Mesenchymal stem cell (in vitro differentiated cells and primary cell): ENCODE measurements around the gene CCDC188.

Source experiments
- DNase-seq: peaks from one replicate; pipeline ENCODE4 v3.0.0-alpha.2; 2013
- H2AFZ ChIP-seq: one replicate; pipeline ENCODE4 v1.6.1; 2013; ENCODE audit warnings: low read depth, mild to moderate bottlenecking, control low read depth, inconsistent platforms, low read length, moderate library complexity
- H2AK5ac ChIP-seq: 2 replicates; pipeline ENCODE4 v1.6.1; 2013; ENCODE audit warnings: low read length, moderate library complexity, mild to moderate bottlenecking, inconsistent platforms; ENCODE audit not compliant: severe bottlenecking
- H2BK120ac ChIP-seq: one replicate; pipeline ENCODE4 v1.6.1; 2013; ENCODE audit warnings: low read depth, mild to moderate bottlenecking, inconsistent platforms, low read length, moderate library complexity
- H2BK12ac ChIP-seq, 2 experiments: one replicate each; pipeline ENCODE4 v1.6.1; 2013; ENCODE audit warnings: inconsistent platforms in 2 of 2, low read length in 2 of 2, mild to moderate bottlenecking in 2 of 2, moderate library complexity in 2 of 2, control low read depth in 1 of 2
- H2BK15ac ChIP-seq: one replicate; pipeline ENCODE4 v1.6.1; 2013; ENCODE audit warnings: mild to moderate bottlenecking, low read depth, inconsistent platforms; ENCODE audit not compliant: poor library complexity, severe bottlenecking
- H2BK5ac ChIP-seq: 2 replicates; pipeline ENCODE4 v1.6.1; 2013; ENCODE audit warnings: low read depth, mild to moderate bottlenecking, low read length, control low read depth, inconsistent platforms; ENCODE audit not compliant: poor library complexity, severe bottlenecking
- H3K14ac ChIP-seq, 2 experiments: one replicate each; pipeline ENCODE4 v1.6.1; 2013; ENCODE audit warnings: inconsistent platforms in 2 of 2, low read length in 2 of 2, control low read depth in 1 of 2, mild to moderate bottlenecking in 1 of 2, moderate library complexity in 1 of 2
- H3K18ac ChIP-seq, 2 experiments: one replicate each; pipeline ENCODE4 v1.6.1; 2013; ENCODE audit warnings: inconsistent platforms in 2 of 2, low read length in 2 of 2, control low read depth in 1 of 2, low read depth in 1 of 2, mild to moderate bottlenecking in 1 of 2
- H3K23ac ChIP-seq, 2 experiments: one replicate each; pipeline ENCODE4 v1.6.1; 2013; ENCODE audit warnings: inconsistent platforms in 2 of 2, low read length in 2 of 2, mild to moderate bottlenecking in 2 of 2, moderate library complexity in 2 of 2, control low read depth in 1 of 2
- H3K27ac ChIP-seq: 2 replicates; pipeline ENCODE4 v1.5.1; 2013; ENCODE audit warnings: mild to moderate bottlenecking, moderate library complexity, low read length, control low read depth, inconsistent platforms; ENCODE audit not compliant: poor library complexity, severe bottlenecking
- H3K27me3 ChIP-seq, 2 experiments: 2 replicates each; pipeline versions ENCODE4 v1.6.1 to v1.7.0; 2013; ENCODE audit warnings: low read length in 2 of 2, mild to moderate bottlenecking in 2 of 2, moderate library complexity in 2 of 2, control low read depth in 1 of 2, inconsistent platforms in 1 of 2; ENCODE audit not compliant: control insufficient read depth in 1 of 2, insufficient read depth in 1 of 2
- H3K36me3 ChIP-seq, 2 experiments: 2 replicates each; pipeline versions ENCODE4 v1.6.1 to v1.7.0; 2013; ENCODE audit warnings: low read length in 2 of 2, control low read depth in 1 of 2, inconsistent platforms in 1 of 2, low read depth in 1 of 2, mild to moderate bottlenecking in 1 of 2; ENCODE audit not compliant: insufficient read depth in 2 of 2, control insufficient read depth in 1 of 2
- H3K4ac ChIP-seq, 2 experiments: one replicate each; pipeline ENCODE4 v1.6.1; 2013; ENCODE audit warnings: inconsistent platforms in 2 of 2, low read length in 2 of 2, mild to moderate bottlenecking in 2 of 2, moderate library complexity in 2 of 2, control low read depth in 1 of 2, low read depth in 1 of 2
- H3K4me1 ChIP-seq: 2 replicates; pipeline ENCODE4 v1.6.1; 2013; ENCODE audit warnings: low read depth, low read length, control low read depth; ENCODE audit not compliant: control insufficient read depth, insufficient read depth
- H3K4me2 ChIP-seq: 2 replicates; pipeline ENCODE4 v1.6.1; 2013; ENCODE audit warnings: low read length, mild to moderate bottlenecking, inconsistent platforms; ENCODE audit not compliant: poor library complexity, severe bottlenecking
- H3K4me3 ChIP-seq, 2 experiments: 2 replicates each; pipeline versions ENCODE4 v1.5.1 to v1.7.0; 2013; ENCODE audit warnings: low read length in 2 of 2, mild to moderate bottlenecking in 2 of 2, control low read depth in 1 of 2, low read depth in 1 of 2; ENCODE audit not compliant: insufficient read depth in 1 of 2
- H3K79me1 ChIP-seq: replicated peaks from 2 replicates; pipeline ENCODE4 v1.6.1; 2013; ENCODE audit warnings: mild to moderate bottlenecking, control low read depth, low read length, inconsistent platforms; ENCODE audit not compliant: poor library complexity, severe bottlenecking
- H3K9ac ChIP-seq: 2 replicates; pipeline ENCODE4 v1.7.0; 2013; ENCODE audit warnings: mild to moderate bottlenecking, low read length, moderate library complexity
- H3K9me3 ChIP-seq: 2 replicates; pipeline ENCODE4 v1.7.0; 2013; ENCODE audit warnings: mild to moderate bottlenecking, low read length; ENCODE audit not compliant: control insufficient read depth
- H4K8ac ChIP-seq: one replicate; pipeline ENCODE4 v1.6.1; 2013; ENCODE audit warnings: inconsistent platforms, mild to moderate bottlenecking, low read length, moderate library complexity
- H4K91ac ChIP-seq: one replicate; pipeline ENCODE4 v1.6.1; 2013; ENCODE audit warnings: mild to moderate bottlenecking, low read length, inconsistent platforms
- WGBS: methylation state at CpG from one replicate; pipeline ENCODE4 v1.1.7; 2013; ENCODE audit warnings: mixed read lengths; 5-methylcytosine and 5-hydroxymethylcytosine counted together

The CCDC188 gene

DNA sequence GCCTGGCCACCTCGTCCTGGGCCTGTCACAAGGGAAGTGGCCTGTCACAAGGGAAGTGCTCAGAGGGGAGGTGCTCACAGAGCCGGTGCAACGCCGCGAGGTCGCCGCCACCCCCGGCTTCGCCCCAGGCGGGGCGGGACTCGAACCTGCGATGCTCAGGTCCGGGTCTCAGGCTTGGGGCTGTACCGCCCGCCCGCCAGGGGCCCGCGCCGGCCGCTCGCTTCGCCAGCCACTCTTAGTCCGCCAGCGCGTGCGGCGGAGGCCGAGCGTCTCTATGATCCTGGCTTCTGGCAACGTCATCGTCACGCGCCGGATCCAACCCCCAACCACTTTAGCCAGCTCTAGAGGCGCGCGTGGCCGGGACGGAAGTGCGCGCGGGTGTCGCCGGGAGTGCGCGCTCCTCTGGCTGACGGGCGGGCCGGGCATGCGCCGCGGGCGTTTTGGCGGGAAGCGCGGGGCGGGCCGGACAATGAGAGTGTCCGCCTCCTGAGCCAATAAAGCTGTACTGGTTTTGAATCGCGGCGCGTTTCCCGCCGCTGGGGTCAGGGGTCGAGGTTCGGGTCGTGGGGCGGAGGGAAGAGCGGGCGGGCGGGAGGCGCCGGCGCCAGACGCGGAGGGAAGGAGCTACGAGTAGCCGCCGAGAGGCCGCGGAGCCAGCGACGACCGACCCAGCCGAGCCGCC lies 33.8 kb downstream of the CCDC188 start, which contains the start of gene TRMT2A:
TRMT2A (minus strand) TSS at position 276 of the 682 bp plus-strand sequence. CDS start 320 bp downstream, outside the sequence.
- H3K27me3 ChIP-seq, result no peaks in the 10 kb centered on the region
- H2BK15ac ChIP-seq, result peak within 1 kb of the TSS; percentile 78
- peak within 1 kb of the TSS; percentile 98 for H3K4me2 ChIP-seq
- H3K9ac ChIP-seq, result peak within 1 kb of the TSS; percentile 98
- peak within 1 kb of the TSS; percentile 85 for H2AFZ ChIP-seq
- peak; percentile 98 for DNase-seq
- peak within 1 kb of the TSS; percentile 31 to 71 for H2BK12ac ChIP-seq
- H3K4me1 ChIP-seq, result peaks cover 28% of the 10 kb centered on the region
- peak within 1 kb of the TSS in 1 of 2 experiments; percentile 73 for H3K23ac ChIP-seq
- H3K4ac ChIP-seq, result peak within 1 kb of the TSS; percentile 89 to 96
- peak within 1 kb of the TSS; percentile 99 for H4K8ac ChIP-seq
- H2BK5ac ChIP-seq, result peak within 1 kb of the TSS; percentile 77
- H3K27ac ChIP-seq, result peak within 1 kb of the TSS; percentile 58
- H4K91ac ChIP-seq, result peak within 1 kb of the TSS; percentile 96
- H2BK120ac ChIP-seq, result peak within 1 kb of the TSS; percentile 98
- H3K4me3 ChIP-seq, result peak within 1 kb of the TSS; percentile 96
- peaks cover 62 to 73% of the 10 kb centered on the region in 2 experiments for H3K36me3 ChIP-seq
- H3K18ac ChIP-seq, result peak within 1 kb of the TSS; percentile 96
- H3K79me1 ChIP-seq, result peaks cover 36% of the 10 kb centered on the region
- H3K9me3 ChIP-seq, result no peaks in the 10 kb centered on the region
- WGBS, result under 1% methylated on average over 55 of the region's 88 CpGs
- peak within 1 kb of the TSS; percentile 79 for H2AK5ac ChIP-seq
- peak within 1 kb of the TSS; percentile 87 to 98 for H3K14ac ChIP-seq

GRCh38 chr22:20116376-20116950 lies 34.4 kb downstream of the CCDC188 start:
- Histone ChIP-seq H3K14ac (peak overlapping the region; percentile 87 to 98), H3K18ac (peak overlapping the region; percentile 96), H3K4me2 (peak overlapping the region; percentile 98), H2BK120ac (peak overlapping the region; percentile 98), H3K36me3 (peaks cover 61 to 73% of the 10 kb centered on the region in 2 experiments), H2BK5ac (peak overlapping the region; percentile 77), H3K4me1 (peaks cover 31% of the 10 kb centered on the region), H3K27me3 (no peaks in the 10 kb centered on the region), H3K9ac (peak overlapping the region; percentile 98), H4K91ac (peak overlapping the region; percentile 96), H2AK5ac (peak overlapping the region; percentile 79), H3K4me3 (peak overlapping the region; percentile 96), H3K23ac (peak overlapping the region in 1 of 2 experiments; percentile 66), H2BK12ac (peak overlapping the region; percentile 31 to 71), H2BK15ac (peak overlapping the region; percentile 78), H2AFZ (peak overlapping the region; percentile 85), H4K8ac (peak overlapping the region; percentile 99), H3K27ac (peak overlapping the region; percentile 57), H3K79me1 (peaks cover 39% of the 10 kb centered on the region), H3K4ac (peak overlapping the region; percentile 89 to 96), H3K9me3 (no peaks in the 10 kb centered on the region)
- no peak for DNase-seq
- 24% methylated on average over 23 of the region's 27 CpGs for WGBS

DNA sequence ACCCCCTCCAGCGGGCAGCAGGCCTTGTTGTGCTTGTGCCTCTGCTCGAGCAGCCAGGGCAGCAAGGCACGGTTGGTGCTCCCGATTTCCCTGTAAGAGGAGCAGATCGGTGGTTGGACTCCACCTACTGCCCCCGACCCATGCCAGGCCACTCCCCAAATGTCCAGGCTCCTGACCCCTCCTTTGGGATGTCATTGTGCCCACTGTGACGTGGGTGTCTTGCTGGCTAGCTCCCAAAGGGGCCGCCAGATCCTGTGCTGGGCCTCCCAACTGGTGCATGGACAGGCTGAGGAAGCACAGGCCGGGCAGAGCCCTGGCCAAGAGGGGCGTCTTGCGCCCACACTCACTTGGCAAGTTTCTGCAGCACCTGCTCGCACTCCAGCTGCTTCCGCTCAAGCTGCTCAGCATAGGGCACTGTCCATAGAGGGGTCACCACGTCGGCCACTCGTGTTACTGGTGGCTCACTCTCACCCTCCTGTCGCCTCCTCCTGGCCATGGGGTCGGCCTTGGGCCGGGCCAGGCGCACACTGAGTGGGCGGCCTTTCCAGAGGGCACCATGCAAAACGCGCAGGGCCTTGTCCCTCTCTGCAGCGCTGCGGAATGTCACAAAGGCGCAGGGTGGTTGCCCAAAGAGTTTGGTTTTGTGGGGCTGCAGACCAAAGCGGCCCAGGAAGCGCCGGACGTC lies 35.0 kb downstream of the CCDC188 start, which contains the start of gene RANBP1:
RANBP1 (plus strand) TSS at position 414 of the 685 bp plus-strand sequence; CDS start at position 495, 81 bp downstream.
- Histone ChIP-seq H2BK12ac (peak within 1 kb of the TSS; percentile 31 to 71), H3K27ac (peak within 1 kb of the TSS; percentile 57), H3K18ac (peak within 1 kb of the TSS; percentile 96), H3K14ac (peak within 1 kb of the TSS; percentile 87 to 98), H3K4me2 (peak within 1 kb of the TSS; percentile 98), H4K8ac (peak within 1 kb of the TSS; percentile 99), H2BK5ac (peak within 1 kb of the TSS; percentile 77), H2BK120ac (peak within 1 kb of the TSS; percentile 98), H4K91ac (peak within 1 kb of the TSS; percentile 96), H3K4me3 (peak within 1 kb of the TSS; percentile 96), H3K9ac (peak within 1 kb of the TSS; percentile 98), H2AFZ (peak within 1 kb of the TSS; percentile 85), H2BK15ac (peak within 1 kb of the TSS; percentile 78), H3K23ac (peak within 1 kb of the TSS in 1 of 2 experiments; percentile 66), H3K79me1 (peaks cover 39% of the 10 kb centered on the region), H3K4me1 (peaks cover 33% of the 10 kb centered on the region), H2AK5ac (peak within 1 kb of the TSS; percentile 79), H3K4ac (peak within 1 kb of the TSS; percentile 89 to 96), H3K36me3 (peaks cover 64 to 73% of the 10 kb centered on the region in 2 experiments), H3K9me3 (no peaks in the 10 kb centered on the region), H3K27me3 (no peaks in the 10 kb centered on the region)
- 91% methylated on average over 30 of the region's 30 CpGs for WGBS
- DNase-seq, result no peak
